ENCODE measurements around the gene XYLT2.

XYLT2 gene

GRCh38 chr17:50352072-50352692 is 6.3 kb downstream of the XYLT2 start:
- DNase-seq, result no peak

- no peak for DNase-seq
Measured at GRCh38 chr17:50352693-50353599, 7.0 kb downstream of the XYLT2 start.

- no peak for DNase-seq
Measured at GRCh38 chr17:50353600-50354195, 7.8 kb downstream of the XYLT2 start.

- no peak for DNase-seq
Measured at GRCh38 chr17:50354198-50354597, 8.3 kb downstream of the XYLT2 start.

GRCh38 chr17:50354776-50355175 is 8.8 kb downstream of the XYLT2 start:
- DNase-seq, result no peak

GRCh38 chr17:50355336-50355700 is 9.4 kb downstream of the XYLT2 start:
- DNase-seq, result no peak

GRCh38 chr17:50355701-50356341 is 9.9 kb downstream of the XYLT2 start:
- DNase-seq, result no peak

- DNase-seq, result no peak
Measured at GRCh38 chr17:50356418-50356817, 10.5 kb downstream of the XYLT2 start.

- no peak for DNase-seq
Measured at GRCh38 chr17:50356892-50357510, 11.1 kb downstream of the XYLT2 start.

GRCh38 chr17:50358177-50358576 is 12.3 kb downstream of the XYLT2 start:
- no peak for DNase-seq

- no peak for DNase-seq
Measured at GRCh38 chr17:50359005-50359699, 13.2 kb downstream of the XYLT2 start.

GRCh38 chr17:50359998-50360461 is 14.1 kb downstream of the XYLT2 start:
- DNase-seq, result no peak

- no peak for DNase-seq
Measured at GRCh38 chr17:50360486-50361115, 14.7 kb downstream of the XYLT2 start.

- peak; percentile 67 to 72 for DNase-seq
Measured at GRCh38 chr17:50361561-50362480, 15.9 kb downstream of the XYLT2 start.

GRCh38 chr17:50362661-50363060 is 16.7 kb downstream of the XYLT2 start:
- DNase-seq, result no peak

GRCh38 chr17:50363217-50364060 is 17.5 kb downstream of the XYLT2 start:
- no peak for DNase-seq

- no peak for DNase-seq
Measured at GRCh38 chr17:50364061-50364458, 18.1 kb downstream of the XYLT2 start.

GRCh38 chr17:50364715-50365114 is 18.8 kb downstream of the XYLT2 start:
- no peak for DNase-seq

- no peak for DNase-seq
Measured at GRCh38 chr17:50365165-50365564, 19.2 kb downstream of the XYLT2 start.
